HG03571 (cell line): Measurements from ENCODE around the gene CHI3L1.

Experiments
- ATAC-seq: cut with Tn5 transposase; IDR thresholded peaks from one replicate; pipeline ENCODE4 v1.9.1; 2021; ENCODE audit not compliant: unreplicated experiment

The CHI3L1 gene

DNA sequence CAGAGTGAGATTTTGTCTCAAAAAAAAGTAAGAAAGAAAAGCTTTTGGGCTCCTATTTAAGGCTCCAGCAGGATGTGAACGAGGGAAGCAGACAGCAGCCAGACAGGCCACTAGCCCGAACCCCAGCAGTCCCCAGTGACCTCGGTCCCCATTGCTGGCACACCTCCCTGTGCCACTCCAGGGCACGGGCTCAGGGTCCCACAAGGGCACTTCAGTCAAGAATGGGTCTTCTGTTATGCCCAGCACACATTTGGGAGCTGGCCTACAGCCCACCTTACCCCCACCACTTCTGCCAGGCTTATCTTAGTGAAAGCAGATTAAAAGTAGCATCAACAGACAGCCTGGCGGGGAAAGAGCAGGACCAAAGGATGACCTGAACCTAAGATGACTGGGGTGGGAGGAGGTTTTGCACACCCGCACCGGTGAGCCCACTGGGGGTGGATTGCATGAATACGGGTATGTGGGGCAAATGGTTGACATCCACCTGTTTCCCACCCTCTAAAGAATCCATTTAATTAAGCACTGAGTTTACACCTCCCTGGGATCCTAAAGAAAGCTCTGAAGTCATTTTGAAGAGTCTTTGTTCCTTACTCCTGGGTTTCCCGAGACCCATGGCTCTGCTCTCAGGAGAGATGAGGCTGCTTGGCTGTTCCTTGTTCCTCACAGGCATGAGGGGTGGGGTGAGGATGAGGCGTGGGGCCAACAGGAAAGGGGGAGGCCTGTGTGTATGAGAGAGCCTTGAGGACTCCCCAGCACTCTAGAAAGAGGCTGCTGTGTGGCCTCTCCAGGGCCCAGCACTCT lies 4.7 kb downstream of the CHI3L1 start:
- ATAC-seq = no peak

DNA sequence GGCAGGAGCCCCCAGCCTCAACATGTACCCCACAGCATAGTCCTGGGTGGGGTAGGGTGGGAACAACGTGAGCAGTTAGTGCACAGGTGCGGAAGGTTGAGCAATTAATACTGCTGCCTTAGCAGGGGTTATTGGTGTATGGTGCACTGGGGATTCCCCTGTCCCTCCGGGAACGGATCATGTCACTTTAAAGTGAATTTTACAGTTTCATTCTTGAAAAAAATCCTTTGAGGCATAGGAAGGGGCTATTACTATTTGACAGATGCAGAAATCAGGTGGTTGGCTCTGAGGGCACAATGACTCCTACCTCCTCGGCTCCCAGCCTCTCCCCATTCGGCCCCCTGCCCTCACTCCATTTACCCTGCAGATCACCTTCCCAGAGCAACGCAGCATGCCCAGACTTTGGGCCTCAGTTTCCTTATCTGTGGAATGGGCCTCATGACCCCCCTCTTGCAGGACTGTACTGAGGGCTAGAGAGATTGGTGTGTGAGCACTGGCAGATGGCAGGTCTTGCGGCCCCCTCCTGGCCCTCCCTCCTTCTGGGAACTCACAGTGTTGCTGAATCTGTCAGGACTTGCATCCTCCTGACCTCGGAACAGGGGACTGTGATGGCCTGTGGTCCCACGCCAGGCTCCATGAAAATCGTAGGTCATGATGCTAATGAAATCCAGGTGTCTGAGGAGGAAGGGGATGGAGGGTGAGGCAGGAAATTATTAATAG lies 5.7 kb downstream of the CHI3L1 start:
- no peak for ATAC-seq

DNA sequence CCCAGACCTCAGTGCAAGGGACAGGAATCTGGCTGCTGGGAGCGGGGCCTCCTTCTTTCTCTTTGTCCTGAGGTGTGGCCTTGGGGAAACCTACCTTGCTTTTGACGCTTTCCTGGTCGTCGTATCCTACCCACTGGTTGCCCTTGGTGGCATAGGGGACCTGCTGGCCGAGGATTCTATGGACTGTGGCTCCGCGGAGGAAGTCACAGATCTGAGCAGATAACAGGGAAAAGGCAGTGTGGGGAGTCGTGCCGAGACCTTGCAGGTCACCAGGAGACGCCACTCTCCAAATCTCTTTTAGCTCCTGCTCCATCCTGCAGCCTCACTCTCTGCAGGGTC lies 6.9 kb downstream of the CHI3L1 start:
- ATAC-seq = no peak

DNA sequence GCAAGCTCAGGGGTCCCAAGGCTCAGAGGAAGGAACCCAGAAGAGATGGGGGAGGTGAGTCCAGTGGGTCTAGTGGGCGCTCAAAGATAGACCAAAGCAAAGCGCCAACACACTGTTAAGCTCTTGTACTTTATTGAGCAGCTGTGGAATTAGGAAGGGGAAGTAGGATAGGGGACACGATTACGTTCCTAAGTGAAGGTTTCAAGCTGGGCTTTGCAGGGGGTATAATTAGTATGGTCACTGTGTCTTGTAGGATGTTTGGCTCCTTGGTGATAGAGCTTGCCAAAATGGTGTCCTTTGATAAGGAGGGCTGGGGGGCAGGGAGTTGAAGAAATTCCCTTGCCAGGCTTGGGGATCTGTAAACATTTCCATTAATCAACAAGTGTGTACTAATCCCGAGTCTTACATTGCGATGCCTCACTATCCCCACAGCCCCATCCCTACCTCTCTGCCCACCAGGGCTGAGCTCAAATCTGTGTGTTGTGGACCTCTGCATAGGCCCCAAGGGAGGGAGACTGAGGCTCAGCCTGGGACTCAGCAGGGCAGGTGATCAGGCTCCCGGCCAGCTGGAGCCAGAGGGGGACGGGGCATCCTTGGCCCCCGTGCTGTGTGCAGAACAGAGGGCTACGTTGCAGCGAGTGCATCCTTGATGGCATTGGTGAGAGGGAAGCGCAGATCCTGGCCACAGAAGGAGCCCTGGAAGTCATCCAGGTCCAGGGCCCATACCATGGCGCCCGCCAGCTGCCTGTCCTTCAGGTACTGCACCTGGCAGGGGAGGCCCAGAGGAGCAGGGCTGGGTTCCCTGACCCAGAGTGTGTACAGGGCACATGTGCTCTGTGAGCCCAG lies 7.5 kb downstream of the CHI3L1 start:
- no peak for ATAC-seq

DNA sequence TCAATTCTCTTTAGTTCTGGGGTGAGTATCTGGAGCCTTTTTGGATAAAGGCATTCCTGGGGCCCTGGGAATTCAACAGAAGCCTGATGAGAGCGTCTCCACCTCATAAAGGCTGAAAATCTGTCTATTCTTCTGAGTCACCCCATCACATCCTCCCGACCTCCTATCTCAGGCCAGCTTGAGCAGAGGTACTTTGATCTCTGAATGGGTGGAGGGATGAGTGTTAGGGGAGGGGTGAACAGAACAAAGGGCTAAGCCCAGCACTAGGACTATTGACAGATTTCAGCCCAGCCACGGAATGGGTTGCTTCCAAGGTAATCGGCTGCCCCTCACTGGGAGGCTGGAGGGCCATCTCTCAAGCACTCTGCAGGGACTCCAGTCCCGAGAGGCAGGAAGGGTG lies 8.4 kb downstream of the CHI3L1 start:
- no peak for ATAC-seq

GRCh38 chr1:203177470-203178039 lies 8.9 kb downstream of the CHI3L1 start:
- no peak for ATAC-seq

DNA sequence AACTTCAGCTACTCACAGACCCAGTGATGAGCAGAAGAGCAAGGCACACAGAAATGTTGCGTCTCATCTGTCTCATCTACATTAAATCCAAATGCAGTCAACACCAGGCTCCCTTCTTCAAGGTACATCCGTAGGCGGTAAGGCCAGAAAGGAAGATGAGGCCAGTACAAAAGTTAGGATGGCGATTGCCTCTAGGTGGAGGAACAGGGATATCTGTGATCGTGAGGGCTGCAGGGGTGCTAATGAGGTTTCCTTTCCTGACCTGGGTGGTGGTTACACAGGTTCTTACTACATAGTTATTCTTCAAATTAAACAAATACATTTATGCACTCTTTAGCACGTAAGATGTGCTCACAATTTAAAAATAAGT lies 9.5 kb downstream of the CHI3L1 start:
- ATAC-seq = no peak

DNA sequence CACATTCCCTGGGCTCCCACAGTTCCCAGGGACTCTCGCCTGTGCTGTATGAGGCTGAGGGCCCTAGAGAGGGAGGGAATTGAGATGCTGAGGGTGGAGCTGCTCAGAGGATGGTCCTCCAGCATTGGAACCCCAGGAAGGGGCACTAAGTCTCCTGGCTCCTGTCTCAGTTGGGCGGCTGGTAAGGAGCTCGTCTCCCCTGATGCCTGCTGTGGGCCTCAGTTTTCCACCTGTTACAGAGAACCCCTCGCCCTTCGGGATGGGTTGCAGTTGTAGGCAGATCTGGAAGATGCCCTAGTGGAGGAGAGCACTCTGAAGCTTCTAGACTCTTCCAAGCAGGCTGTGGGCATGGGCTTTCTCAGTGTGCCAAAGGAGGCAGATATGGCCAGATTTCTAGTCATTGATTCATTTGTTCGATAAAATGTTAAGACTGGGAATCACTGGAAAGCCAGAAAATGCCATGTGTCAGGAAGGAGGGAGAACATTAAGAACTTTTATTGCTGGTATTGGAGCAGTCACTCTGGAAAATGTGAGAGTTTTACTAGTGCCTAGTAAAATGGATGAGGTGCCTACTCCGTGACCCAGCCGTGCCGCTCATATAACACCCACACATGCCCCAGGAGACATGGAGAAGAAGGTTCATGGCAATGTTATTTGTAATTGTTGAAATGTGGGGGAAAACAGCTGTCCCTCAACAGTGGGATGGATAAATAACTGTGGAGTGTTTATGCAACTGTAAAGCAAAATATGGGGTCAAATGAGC lies 10.1 kb downstream of the CHI3L1 start:
- ATAC-seq = no peak

DNA sequence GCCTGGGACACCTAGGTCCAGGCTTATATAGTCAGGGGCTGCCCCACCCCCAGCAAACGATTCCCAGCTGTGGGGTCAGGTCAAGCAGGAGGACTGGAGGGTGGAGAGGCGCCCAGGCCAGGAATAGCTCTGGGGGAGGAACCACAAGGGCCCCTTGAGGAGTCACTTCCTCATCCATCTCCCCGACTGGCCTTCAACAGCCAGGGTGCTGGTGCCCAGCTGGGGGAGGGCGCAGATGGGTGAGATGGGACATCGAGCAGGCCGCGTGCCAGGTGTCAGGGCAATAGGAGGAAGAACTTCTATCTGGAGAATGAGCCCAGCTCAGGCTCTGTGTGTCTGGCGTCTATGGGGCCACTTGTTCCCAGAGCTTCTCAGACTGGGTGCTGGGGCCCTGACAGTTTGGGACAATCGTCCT lies 10.7 kb downstream of the CHI3L1 start:
- ATAC-seq = no peak

DNA sequence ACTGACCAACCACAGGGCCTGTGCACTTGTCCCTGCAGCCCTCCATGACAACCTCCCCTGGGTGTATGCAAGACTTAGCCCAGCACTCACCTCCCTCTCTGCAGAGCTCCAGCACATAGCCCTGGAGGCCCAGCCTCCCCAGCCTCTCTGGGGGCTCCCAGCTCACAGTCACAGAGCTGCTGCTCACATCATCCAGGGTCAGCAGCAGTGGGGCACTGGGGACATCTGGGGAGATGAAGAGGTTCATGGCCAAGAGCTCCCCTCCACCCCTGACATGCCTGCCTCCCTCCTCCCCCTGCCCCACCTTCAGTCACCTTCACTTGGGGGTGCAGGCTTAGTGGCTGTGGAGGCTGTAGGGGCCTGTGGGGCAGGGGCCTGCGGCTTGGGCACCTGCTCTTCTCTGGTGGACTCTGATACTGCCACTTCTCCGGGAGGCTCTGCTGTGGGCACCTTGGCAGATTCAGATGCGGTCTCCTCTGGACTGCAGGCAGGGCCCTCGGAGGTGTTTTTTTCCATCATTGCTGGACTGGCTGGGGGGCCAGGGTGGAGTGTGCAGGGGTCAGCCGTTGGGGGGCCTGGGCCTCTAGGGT lies 11.2 kb downstream of the CHI3L1 start, which contains the start of gene MYBPH:
Gene MYBPH (minus strand): TSS at position 590 of the 590 bp plus-strand sequence. CDS start 71 bp downstream, at position 519.
- ATAC-seq = no peak

DNA sequence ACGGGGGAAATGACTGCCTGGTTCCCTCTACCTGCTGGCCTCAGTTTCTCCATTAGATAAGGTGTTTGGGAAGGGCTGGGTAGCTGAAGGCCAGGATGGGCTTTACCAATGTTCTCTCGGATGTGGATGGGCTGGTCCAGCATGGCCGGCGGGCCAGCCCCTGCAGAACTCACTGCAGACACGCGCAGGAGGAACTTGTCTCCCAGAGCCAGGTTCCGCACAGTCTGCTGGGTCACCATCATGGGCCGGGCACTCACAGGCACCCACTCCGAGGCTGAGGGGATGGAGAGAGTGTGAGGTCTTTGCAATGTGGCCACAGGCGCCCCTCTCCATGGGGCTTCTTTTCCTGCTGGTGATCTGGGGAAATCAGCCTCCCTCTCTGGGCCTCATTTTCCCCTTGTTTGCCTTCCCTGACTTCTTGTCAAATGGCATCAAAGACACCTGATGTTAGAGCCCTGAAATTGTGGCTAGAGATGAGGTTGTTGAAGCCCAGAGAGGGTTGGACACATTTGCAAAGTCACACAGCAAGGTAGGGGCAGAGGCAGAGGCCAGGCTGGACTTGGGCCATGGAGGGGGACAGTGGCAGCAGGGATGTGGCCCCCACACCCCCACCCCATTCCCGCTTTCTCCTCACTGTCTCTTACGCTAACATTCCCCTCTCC lies 12.0 kb downstream of the CHI3L1 start:
- ATAC-seq = no peak

DNA sequence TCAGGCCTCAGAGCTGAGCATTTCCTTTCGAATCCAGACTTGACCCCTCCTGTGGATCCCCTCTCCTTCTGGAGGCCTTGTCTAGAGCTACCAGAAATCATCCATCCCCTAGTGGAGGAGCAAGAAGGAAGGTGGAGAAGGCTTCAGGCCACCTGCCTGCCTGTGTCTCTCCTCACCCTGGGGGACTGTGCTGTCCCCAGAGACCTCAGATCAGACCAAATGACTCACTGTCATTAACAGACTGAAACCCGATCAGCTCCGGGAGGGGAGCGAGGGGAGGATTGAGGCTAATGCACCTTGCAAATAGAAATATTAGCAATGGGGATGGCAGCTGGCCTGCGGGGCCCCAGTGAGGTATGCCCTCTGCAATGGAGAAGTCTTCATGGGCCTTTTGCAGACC lies 12.9 kb downstream of the CHI3L1 start:
- peak; percentile 89 for ATAC-seq

DNA sequence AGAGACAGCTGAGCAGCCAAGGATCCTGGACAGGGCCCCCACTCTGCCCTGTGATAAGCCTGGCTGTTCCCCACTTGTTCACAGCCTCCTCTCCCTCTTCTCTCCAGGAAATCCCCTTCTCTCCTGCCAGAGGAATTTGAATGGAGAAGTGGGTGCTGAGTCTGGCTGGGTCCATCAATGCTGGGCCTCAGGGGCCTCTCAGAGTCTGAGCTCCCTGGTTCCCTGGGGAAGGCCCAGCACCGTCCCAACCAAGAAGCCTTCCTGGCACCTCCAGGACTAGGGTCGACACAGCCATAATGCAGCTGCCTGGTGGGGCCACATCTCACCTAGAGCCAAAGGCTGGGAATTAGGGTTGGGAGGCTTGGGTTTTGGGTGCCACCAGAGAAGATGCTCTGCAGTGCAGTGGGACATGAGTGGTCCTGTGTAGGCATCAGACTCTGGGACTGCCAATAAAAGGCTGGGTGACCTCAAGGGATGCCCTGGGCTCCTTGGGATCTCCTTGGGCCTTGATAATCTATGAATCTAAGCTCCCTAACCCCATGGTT lies 13.4 kb downstream of the CHI3L1 start:
- ATAC-seq = no peak

DNA sequence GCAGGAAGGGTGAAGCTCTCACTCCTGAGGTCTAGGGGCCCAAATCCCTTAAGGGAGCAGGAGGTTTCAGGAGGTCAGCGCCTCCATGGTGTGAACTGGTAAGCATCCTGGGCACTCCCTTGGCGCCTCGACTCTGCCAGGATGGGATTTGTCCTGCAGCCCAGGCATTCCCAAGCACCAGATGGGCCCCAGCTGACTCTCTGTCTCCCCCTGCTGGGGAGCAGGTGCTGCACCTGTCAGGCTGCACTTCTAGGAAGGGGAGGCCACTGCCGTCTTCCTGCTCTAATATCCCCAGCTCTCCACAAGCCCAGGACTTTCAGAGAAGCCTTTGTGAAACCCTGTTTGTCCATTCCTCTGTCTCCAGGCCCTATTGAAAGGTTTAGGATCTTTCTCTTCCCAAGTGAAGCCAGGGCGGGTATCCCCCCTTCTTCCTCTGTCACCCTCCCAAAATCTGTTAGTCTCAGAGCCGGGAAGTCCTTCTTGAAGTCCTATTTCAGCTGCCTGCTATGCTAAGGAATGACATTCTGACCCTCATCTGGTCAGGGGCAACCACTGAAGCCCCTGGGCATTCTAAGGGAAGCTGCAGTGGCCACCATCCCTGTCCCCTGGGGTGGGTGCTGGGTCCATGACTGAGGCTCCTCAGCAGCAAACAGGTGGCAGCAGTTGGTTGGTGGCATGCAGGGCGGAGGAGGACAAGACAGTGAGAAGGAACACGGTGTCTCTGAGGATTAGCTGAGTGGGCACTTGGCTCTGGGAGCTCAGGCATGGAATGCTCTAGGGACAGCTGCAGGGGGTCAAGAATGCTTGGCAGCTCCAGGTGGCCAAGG lies 14.1 kb downstream of the CHI3L1 start:
- no peak for ATAC-seq

DNA sequence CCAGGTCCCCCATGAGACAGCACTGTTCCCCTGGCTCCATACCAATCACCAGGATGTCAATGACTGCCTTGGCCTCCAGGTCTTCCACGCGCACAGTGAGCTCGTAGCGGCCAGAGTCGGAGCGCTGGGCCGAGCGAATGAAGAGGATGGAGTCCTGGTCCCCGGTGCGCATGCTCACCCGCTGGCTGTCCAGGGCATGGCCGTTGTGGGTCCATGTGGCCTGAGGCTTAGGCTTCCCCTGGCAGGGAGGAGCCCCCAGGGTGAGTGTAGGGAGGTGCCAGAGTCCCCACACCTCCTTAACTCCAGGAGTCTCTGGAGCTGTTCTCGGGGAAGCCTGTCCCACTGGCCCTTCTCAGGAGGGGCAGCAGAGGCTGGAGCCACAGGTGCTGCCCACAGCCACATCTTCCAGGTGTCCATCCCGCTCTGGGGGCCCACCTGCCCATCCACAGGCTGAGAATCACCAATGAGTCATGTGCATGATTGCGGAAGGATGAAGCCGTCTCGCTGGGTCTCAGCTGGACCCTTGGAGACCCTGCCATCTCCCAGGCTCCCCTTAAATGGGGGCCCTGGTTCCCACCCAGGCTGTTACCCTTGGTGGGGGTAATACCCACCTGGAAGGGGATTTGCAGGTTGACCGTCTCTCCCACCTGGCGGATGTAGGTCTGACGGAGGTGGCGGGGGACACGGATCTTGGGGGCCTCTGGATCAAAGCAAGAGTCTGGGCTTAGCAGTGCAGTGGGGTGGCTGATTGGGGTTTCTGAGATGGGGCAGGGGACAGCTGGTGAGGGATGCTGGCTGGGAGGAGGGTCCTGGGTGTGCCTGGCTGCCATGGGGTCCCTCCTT lies 14.9 kb downstream of the CHI3L1 start:
- ATAC-seq = no peak

DNA sequence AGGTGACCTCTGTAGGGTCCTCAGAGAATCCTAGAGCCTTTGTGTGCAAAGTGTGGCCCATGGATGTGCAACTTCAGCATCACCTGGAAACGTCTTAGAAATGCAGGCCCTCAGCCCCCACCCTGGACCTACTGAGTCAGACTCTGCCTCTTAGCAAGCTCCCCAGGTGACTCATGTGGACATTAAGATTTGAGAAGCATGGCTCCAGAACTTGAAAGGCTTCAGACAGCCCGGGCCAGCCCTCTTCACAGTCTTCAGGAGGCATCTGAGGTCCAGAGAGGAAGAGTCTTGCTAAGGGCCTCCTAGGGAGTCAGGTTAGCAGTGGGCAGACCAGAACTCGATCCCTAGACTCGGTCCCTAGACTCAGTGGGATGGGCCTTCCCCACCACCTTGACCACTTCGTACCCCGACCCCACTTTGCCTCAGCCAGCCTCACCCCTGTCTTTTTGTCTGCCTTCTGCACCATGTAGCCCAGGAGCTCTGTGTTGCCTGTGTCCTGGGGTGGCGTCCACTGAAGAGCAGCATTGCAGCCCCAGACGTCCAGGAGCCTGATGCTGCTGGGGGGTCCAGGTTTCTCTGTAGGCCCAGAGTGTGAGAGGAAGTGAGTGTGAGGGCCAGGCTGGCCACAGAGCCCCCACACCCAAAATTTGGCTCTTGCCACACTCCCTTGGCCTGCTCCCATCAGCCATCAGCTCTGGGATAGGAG lies 15.7 kb downstream of the CHI3L1 start:
- no peak for ATAC-seq
